22Rv1 (cell line): ENCODE results near the gene NMNAT3.

Experiments used
- H3K27ac ChIP-seq: fragments of 450-650 bp; 2 replicates; pipeline ENCODE4 v1.5.1; 2017
- ZFX ChIP-seq: fragments of 450-650 bp; IDR thresholded peaks from 2 replicates; pipeline ENCODE4 v1.6.1; 2017; ENCODE audit warnings: antibody characterized with exemption, borderline replicate concordance
- TF ChIP-seq, protein P1 (sequence below): fragments of 450-650 bp; IDR thresholded peaks from 2 replicates; pipeline ENCODE4 v1.5.1; 2017; ENCODE audit warnings: mild to moderate bottlenecking

NMNAT3 gene

DNA sequence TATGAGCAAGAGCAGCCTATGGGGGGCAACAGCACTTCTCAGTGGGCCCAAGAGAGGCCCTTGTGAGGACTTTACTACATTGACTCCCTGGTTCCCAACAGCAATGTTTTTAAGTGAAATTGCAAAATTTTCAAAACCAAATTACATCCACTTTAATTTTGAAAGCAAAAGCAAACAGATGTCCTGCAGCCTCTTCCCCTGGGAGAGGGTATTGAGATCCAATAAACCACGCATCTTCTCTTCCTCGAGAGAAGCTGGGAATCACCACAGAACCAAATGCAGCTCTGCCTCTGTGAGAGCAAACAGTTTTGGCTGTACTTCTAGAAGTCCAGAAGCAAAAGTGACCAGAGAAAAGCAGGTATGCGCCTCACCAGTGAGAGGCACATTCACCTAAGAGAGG, 25.2 kb downstream of the NMNAT3 start:
- H3K27ac ChIP-seq: no peak overlapping the region
- TF ChIP-seq ZFX: no peak
- TF ChIP-seq, protein P1, sequence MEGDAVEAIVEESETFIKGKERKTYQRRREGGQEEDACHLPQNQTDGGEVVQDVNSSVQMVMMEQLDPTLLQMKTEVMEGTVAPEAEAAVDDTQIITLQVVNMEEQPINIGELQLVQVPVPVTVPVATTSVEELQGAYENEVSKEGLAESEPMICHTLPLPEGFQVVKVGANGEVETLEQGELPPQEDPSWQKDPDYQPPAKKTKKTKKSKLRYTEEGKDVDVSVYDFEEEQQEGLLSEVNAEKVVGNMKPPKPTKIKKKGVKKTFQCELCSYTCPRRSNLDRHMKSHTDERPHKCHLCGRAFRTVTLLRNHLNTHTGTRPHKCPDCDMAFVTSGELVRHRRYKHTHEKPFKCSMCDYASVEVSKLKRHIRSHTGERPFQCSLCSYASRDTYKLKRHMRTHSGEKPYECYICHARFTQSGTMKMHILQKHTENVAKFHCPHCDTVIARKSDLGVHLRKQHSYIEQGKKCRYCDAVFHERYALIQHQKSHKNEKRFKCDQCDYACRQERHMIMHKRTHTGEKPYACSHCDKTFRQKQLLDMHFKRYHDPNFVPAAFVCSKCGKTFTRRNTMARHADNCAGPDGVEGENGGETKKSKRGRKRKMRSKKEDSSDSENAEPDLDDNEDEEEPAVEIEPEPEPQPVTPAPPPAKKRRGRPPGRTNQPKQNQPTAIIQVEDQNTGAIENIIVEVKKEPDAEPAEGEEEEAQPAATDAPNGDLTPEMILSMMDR: no peak

DNA sequence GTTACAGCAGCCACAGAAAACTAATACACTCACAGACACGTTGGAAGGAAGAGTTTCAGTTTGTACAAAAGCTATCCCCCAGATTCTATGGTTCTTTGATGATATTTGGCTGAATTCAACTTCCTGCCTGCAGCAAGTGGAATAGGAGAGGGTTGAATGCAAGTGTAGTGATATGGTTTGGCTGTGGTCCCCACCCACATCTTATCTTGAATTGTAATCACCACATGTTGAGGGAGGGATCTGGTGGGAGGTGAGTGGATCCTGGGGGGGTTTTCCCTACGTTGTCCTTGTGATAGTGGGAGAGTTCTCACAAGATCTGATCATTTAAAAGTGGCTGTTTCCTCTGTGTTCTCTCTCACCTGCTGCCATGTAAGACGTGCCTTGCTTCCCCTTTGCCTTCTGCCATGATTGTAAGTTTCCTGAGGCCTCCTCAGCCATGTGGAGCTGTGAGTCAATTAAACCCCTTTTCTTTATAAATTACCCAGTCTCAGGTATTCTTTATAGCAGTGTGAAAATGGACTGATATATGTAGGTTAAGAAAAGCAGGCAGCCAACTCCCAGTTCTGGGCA, 29.8 kb downstream of the NMNAT3 start:
- H3K27ac ChIP-seq: no peak overlapping the region
- TF ChIP-seq, protein P1: no peak
- no peak for TF ChIP-seq ZFX

DNA sequence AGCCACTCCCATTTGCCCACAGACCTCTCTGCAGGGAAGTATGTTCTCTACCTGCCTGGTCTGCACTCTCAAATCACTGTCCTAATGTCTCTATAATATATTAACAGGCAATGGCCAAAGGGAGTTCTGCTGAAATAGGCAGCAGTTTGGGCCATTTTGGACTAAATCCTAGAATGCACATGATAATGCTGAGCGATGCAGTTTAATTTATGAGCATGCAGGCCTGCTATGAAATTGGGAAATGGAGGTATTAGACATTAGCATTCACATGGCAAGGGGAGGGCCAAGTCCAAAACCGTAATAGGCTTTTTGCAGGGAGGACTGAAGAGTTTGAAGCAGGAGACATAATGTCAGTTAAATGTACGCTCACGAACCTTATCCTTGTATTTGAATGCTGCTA, 31.3 kb downstream of the NMNAT3 start:
- no peak for TF ChIP-seq ZFX
- TF ChIP-seq, protein P1: no peak
- no peak overlapping the region for H3K27ac ChIP-seq

DNA sequence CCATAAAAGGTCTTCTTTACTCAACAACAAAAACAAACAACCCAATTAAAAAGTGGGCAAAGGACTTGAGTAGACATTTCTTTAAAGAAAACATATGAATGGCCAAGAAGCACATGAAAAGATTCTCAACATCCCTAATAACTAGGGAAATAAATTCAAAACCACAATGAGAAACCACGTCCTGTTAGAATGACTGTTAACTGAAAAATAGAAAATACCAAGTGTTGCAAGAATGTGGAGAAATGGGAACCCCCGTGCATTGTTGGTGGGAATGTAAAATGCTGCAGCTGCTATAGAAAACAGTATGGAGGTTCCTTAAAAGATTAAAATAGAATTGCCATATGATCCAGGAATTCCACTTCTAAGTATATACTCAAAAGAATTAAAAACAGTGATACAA, 34.8 kb downstream of the NMNAT3 start:
- TF ChIP-seq ZFX: no peak
- TF ChIP-seq, protein P1: no peak
- H3K27ac ChIP-seq: no peak overlapping the region

DNA sequence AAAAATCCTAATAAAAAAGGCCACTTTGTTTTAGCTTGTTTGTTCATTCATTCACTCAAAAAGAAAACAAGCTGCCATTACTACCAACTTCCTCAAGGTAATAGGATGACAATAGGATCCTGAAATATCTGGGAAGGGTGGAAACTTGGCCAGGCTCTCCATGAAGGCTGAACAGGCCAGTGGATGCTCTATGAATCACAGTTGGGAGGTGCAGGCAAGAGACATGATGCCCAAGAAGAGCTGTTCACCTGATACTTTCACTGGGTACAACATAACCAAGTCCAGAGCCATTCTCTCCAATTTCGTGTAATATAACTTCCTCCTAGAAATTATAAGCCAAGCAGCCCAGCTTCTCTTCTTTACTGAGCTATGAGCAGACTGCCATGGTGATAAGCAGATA, 37.3 kb downstream of the NMNAT3 start:
- TF ChIP-seq ZFX: no peak
- TF ChIP-seq, protein P1: no peak
- no peak overlapping the region for H3K27ac ChIP-seq

DNA sequence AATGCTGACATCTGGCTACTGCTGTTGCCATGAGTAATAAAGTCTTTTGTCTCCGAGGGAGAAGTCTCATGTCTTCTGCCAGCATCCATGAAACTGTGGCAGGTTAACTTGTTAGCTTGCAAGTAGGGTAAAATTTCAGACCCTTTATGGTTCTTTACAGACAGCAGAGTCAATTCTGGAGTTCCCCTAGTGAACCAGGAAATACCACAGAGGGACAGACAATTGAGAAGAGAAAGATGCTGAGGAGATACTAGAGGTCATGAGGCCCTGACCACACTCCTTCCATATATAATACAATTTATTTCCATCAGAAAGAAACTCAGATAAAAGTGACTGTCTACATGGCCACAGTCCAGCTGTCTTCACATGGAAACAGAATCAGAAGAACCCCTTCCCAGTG, 38.1 kb downstream of the NMNAT3 start:
- no peak for TF ChIP-seq ZFX
- TF ChIP-seq, protein P1: no peak
- no peak overlapping the region for H3K27ac ChIP-seq

DNA sequence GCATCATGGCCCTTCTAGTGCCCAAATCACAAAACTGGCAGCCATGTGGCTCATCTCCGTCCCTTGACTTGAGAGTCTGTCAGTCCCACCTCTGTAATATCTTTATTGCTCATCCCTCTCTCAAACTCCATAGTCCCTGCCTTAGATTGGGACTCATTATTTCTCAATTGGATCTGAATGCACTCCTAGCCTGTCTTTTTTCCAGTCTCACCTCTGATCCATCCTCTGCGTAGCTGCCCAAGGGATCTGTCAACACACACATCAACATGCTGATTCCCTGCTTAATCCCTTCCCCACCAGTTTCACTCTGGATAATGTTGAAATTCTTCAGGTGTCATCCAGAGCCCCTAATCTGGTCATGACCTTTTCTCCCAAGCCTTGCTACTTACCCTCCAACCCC, 39.3 kb downstream of the NMNAT3 start:
- TF ChIP-seq, protein P1: no peak
- no peak for TF ChIP-seq ZFX

More for the DNA sequence above, 39.3 kb downstream of the NMNAT3 start:
- no peak overlapping the region for H3K27ac ChIP-seq
